GM11168 (cell line): ENCODE measurements around the gene IP6K1.

Source experiments
- in situ Hi-C: fragments of 300-500 bp; cut with MboI; formaldehyde crosslinking; loops from one replicate; pipeline ENCODE4 v1.12.0; 2022; ENCODE audit warnings: low sequenced_read_pairs; ENCODE audit not compliant: unreplicated experiment

IP6K1 gene

DNA sequence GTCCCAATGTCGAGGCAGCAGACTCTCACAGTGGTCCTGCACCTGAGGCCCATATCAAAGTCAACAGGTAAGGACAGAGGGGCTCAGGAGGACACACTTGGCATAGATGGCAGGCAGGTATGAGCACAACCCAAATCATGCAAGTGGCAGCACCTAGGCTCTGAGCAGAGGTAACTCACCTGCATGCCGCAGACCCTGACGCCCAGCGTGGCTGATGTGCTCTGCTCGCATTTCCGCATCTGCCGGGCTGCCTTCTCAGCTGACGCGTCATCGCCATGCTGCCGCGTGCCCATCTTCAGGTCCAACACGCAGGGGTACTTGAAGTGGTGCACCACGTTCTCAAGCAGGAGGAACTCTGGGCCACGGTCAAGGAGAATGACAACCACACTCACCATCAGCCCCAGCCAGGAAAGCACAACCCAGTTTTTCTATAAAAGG, 58.4 kb downstream of the IP6K1 start:
- in situ Hi-C loops: no loop called here

DNA sequence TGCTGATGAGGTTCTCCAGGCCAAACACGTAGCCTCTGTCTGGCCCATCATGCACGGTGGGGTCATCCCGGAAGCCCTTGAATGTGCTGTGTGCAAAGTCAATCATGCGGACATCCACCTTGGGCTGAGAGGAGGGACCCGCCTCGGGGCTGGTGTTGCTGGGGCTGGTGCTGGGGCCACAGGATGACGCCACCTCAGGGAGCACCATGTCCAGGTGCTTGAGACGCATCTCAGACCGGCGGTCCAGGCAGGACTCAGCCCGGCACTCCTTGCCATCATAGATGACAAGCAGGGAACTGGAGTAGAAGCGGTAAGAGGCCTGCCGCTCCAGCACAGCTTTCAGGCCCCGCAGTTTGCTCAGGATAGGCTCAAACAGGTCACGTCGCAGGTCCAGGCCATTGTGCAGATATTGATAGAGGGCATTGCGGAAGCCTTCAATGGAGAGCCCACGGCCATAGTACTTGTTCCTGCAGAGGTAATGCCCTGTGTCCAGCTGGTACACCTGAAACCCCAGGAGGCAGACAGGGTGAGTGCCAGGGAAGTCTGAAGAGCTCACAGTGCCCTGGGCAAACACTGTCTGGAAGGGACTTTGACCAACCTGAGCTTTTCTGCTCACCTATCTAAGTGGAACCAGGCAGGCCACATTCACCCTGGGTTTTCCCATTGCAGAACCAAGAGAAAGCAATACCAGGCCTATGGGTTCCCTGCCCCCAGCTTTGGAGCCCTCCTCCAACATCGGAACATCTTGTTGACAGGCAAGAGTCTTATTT, 59.0 kb downstream of the IP6K1 start:
- in situ Hi-C loops: no loop called here

DNA sequence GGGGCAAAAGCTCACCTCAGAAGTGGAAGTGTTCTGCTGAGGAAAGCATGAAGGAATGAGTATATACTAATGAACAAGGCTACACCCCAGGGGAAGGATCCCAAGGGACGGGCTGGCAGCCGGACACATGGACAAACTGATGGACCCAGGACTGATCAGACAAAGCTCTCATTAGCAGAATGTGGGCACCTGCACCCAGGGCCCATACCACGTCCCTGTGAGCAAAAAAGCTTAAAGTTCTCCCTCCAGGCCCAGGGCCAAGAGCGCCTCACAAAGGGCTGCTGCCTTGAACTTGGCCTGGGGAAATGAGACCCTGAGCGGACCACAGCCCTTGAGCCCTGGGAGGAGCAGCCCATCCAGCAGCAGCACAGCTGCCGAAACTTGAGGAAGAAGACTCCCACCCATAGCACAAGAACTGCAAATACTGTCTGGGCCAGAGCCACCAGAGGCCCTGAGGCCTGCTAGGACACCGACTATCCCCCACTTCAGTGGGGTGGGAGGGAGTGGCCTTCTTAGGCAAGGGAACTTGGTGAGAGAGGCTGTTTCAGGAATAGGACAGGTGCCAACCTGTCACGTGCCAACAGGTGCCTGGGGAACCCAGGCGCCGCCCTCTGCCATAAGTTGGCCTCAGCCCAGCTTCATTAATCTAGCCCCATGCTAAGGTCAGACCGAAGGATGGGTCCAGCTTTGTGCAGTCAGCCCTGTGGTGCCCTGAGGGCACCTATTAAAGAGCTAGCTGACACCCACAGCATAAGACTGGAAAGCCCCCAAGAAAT, 60.2 kb downstream of the IP6K1 start:
- in situ Hi-C loops: no loop called here

DNA sequence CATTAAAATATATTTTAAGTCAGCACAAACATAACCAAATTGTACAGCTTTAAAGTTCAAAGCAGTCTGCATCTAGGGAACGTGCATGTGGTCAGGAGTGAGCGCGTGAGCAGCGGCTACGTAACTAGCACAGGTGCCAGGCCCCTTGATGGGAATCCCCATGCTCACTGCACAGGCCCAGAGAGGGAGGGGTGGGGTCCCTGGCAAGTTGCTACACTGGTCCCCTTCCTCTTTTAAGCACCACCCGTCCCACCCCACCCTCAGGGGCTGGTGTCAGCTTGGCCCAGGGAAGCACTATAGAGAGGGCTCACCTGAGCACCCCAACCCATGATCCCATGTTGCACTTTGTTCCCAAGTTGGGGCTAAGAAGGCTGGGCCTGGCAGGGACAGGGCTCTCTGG, 61.8 kb downstream of the IP6K1 start:
- in situ Hi-C loops: no loop called here

DNA sequence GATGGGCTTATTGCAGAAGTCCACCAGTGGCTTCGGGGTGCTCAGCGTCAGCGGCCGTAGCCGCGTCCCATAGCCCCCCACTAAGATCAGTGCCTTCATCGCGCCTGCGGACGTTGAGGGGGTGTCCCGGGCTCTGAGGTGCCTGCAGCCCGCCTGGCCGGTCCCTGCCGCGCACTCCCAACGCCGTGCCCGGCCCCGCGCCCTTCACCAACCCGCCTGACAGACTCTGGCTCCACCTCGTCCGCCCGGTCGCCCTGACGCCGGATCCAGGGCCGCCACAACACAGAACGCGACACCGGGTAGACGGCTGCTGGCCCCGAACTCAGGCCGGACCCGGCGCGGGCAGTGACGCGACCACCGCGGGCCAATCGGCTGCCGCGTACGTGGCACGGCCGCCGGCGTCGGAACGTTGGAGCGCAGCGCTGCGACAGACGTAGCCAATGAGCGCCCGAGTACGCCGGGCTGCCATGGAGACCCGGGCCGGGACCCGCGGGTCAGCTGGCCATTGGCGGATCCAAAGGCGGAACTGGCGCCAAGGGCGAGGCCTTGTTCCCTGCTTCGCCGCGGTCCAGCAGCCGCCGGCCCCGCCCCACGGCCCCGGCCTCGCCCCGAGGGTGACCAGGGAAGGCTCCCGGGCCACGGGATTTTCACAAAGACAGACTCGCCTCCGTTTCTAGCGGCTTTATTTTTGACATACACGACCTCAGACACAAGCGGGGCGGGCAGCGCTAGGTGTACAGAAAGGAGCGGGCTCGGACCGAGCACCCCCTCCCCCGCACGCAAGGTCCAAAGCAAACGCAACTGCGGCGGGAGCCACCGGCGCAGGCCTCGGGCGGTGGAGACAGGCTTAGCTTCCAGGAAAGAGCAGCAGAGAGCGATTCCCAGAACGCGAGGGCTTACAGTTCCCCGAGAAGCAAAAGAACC, 62.5 kb downstream of the IP6K1 start, which contains the start of gene GMPPB:
TSS of gene GMPPB (minus strand) at position 324 of the 924 bp plus-strand sequence. CDS start at position 99, 225 bp downstream.
- in situ Hi-C loops: no loop called here

DNA sequence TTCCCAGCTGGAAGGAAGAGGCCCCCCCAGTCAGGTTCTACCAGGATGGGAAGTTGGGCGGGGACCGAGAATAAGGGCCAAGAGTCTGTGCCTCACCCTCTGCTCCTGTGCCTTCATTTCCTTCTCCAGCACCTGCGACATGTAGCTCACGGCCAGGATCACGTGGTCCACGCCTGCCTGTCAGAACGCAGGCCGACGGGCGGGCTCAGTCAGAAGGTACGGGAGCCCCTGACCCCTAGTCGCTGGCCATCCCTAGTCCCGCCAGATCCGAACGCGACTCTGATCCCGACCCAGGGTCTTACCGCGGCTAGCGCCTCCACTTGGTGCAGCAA, 63.1 kb downstream of the IP6K1 start:
- in situ Hi-C loops: no loop called here

DNA sequence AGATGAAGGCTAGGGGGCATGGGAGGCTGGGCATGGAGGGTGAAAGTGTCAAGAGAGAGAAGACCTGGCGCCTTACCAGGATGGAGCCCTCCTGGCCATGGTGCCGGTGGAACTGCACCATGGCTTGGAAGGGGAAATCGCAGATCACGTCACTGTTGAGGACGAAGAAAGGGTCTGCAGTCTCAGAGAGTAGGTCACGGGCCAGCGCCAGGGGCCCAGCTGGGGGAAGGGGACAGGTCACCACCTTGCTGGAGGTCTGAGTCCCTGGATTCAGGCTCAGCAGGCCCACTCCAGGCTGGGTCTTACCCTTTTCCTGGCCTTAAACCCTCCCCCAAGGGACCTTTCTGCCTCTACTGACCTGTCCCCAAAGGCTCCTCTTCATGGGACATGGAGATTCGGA, 63.4 kb downstream of the IP6K1 start:
- in situ Hi-C loops: no loop called here

DNA sequence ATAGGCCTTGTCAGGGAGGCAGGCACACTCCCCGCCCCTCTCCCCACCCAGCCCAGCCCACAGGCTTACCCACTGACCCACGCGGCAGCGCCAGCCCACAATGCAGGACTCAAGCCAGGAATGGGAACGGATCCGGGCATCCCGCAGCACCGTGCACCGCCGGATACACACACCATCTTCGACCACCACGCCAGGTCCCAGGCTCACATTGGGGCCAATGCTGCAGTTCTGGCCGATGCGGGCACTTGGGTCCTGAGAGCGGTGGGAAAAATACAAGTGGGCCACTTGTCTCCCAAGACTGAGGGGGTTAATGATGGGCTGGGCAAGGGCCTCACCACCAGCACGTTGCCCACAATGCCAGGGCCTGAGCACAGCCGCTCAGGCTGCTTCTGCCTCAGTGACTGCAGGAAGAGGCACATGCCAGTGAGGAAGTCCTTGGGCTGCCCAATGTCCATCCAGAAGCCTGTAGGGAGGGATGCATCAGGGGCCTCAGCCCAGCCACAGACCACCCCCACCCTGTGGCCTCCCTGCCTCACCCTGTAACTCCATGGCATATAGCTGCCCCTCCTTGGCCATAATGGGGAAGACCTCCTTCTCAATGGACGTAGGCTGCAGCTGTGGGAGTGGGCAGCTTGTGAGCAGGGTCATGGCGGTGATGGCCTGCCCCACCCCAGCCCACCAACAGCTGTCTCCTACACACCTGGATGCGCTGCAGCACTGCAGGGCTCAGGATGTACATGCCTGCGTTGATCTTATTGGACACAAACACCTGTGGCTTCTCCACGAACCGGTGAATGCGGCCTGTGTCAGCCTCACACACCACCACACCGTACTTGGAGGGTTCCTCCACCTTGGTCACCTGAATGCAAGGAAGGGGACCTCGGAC, 64.2 kb downstream of the IP6K1 start:
- in situ Hi-C loops: no loop called here

DNA sequence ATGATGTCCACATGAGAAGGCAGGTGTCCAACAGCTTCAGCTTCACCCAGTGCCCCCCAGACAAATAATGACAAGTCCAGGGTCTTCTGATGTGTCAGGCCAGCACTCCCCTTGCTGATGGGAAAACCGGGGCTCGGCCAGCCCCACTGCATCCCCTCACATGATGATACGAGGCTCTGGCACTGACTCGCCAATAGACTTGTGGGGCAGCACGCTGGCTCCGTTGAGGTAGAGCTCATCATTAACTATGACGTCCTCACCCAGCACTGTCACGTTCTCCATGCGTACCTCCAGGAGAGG, 64.8 kb downstream of the IP6K1 start:
- in situ Hi-C loops: no loop called here

DNA sequence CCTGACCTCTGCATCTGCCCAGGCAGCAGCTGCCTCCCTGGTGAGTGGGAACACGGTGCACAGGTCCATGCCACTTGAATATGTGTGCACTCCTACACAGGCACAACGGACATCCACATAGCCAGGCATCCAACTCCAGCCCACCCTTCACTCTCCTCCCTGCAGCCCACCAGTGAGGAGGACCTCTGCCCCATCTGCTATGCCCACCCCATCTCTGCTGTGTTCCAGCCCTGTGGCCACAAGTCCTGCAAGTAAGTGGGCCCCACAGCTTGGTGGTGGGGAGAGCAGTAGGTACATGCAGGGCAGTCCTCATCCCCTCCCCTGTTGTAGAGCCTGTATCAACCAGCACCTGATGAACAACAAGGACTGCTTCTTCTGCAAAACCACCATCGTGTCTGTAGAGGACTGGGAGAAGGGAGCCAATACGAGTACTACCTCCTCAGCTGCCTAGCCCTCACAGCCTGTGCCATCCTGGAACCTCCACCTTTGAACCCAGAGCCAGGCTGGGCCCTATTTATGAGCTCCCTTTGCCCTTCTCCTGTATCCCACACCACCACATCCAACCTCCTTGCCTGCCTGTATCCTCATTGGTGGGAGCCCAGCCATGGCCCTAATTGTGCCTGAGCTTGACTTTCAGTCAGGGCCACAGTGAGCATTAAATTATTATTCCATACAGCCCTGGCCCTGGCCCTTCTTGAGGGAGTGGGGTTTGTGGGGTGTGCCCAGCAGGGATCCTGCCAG, 65.3 kb downstream of the IP6K1 start:
- in situ Hi-C loops: no loop called here

DNA sequence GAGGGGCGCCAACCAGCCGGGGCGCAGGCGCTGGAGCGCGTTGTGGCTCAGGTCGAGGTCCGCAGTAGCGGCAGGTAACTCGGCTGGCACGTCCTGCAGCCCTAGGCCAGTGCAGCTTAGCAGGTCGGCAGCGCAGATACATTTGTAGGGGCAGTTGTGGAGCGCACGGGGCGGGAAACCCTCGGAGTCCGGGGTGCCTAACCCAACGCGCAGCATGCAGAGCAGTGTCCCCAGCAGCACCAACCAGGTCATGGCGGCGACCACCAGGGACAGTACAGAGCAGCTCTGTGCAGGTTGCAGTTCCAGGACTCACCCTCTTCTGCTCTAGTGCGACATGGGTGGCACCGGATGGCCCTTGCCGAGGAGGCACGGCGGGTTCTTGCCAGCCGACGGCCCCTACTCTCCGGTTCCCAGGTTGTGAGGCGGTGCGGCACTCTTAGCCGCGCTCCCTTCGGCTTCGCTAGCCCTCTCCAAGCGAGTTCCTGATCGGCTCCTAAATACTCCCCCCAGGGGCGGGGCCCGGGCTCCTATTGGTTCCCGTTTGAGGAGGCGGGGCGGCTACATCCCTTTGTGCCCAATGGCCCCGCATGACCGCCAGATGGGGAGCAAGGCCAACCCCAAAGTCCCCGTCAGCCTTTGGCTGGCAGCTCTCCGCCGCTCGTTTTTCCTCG, 67.0 kb downstream of the IP6K1 start, which contains the start of gene AMIGO3:
TSS of gene AMIGO3 (minus strand) at position 471 of the 671 bp plus-strand sequence. CDS start at position 252, 219 bp downstream.
- in situ Hi-C loops: no loop called here

DNA sequence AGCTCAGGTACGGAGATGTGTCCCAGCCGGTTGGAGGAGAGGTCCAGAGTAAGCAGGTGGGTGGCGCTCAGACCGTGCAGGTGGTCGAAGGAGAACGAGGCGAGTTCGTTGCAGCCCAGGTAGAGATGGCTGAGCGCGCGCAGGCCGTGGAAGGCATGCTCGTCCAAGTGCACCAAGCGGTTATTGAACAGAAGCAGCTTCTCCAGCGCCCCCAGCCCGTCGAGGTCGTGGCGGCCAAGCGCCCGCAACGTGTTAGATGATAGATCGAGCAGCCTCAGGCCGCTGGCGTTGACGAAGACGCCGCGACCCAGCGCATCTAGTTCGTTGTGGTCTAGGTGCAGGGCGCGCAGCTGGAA, 67.5 kb downstream of the IP6K1 start:
- in situ Hi-C loops: no loop called here

DNA sequence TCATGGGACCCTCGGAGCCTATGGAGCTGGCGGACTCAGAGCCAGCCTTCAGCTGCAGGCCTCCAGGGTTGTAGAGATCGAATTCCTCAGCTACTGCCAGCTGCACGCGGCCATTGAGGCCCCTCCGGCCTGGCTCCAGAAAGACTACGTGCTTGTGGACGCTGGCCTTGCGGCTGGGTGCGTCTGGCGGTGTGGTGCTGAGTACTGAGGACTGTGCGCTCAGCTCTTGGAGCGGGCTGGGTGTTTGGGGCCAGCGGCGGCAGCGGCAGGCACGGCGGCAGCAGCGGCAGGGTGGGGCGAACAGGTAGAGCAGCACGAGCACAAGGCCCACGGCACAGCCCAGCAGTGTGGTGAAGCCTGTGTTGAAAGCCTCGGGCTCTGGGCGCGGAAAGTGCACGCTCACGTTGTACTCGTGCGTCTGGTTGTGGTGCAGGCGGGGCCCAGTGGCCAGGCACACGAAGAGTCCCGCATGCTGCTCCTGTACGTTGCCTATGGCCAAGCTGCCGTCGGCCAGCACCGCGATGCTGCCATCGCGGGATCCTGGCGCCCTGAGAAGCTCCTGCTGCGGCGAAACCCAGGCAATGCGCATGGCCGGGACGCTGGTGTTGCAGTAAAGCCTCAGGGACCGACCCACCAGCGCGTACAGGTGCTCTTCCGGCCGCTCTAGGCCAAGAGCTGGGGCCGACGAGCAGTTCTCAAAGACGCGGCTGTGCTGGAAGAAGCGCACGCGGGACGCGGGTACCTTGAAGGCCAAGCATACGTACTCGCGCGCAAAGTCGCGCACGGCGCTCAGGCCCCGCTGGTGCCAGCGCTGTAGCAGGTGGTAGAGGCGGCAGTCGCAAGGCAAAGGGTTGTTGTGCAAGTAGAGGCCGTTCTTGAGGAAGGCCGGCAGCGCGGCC, 68.1 kb downstream of the IP6K1 start:
- in situ Hi-C loops: no loop called here

DNA sequence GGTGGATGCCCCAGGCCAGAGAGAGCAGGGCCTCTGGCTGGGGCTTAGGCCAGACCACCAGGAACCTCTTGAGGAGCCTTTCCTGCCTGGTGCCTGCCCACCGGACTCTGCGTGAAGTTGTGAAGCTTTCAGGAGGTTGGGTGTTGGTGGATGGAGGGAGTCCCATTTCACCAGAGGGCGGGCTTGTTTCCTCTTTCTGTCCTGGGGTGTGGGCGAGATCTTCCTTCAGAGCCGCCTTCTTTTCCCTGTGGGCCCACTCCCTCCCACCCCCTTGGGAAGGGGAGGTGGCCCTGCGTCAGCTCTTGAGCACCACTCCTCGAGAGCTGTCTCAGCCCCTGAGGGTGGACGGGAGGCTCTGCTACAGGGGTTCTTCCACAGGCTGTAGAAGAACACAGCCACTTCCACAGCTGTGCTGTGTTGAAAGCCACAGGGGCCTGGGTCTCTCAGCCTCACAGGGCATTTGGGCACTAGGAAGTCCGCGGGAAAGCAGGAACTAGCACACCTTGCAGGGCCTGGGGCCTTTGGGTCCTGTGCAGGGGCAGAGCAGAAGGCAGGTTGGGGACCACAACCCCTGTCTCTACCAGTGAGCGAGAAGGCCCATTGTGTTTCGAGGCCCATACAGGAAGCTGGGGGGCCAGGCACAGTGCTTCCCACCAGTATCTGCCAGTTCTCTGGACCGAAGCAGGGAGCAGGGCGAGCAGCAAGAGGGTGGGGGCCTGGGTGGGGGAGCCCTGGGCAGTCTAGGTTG, 69.0 kb downstream of the IP6K1 start:
- in situ Hi-C loops: no loop called here

DNA sequence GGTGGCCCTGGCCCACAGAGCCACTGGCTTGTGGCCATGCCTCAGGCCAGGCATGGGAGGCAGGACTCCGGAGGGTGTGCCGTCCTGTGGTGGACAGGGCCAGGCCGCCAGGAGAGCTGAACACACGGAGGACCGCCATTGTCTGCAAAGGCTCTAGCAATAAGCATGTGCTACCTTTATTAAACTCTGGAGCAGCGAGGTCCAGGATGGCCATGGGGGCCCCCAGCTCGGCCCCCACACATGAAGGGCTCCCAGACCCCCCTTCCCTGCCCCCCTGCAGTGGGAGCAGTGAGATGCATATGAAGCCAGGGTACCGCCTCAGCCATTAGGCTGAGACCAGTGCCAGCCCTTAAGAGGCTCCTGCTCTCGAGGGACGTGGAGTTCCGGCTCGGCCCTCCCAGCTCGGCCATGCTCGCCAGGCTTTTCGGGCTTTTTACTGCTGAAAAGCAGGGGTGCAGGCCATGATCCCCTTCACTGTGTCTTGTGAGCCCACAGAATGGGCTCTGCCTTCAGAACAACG, 69.6 kb downstream of the IP6K1 start:
- in situ Hi-C loops: no loop called here

DNA sequence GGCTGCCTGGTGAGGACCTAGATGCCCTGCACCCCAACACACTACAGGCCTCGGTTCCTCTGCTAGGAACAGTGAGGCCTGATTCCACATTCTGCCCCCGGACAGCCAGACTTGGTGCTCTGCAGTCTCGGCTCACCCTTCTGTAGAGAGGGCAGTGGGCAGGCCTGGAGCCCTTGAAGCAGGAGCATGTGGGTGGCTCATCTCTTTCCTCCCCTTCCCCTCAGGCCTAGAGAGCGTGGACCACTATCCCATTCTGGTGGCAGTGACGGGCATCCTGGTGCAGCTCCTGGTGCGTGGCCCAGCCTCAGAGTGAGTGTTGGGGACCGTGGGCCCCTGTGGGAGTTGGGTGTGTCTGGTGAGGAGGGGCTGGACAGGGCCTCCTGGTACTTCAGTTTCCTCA, 70.2 kb downstream of the IP6K1 start:
- in situ Hi-C loops: no loop called here

DNA sequence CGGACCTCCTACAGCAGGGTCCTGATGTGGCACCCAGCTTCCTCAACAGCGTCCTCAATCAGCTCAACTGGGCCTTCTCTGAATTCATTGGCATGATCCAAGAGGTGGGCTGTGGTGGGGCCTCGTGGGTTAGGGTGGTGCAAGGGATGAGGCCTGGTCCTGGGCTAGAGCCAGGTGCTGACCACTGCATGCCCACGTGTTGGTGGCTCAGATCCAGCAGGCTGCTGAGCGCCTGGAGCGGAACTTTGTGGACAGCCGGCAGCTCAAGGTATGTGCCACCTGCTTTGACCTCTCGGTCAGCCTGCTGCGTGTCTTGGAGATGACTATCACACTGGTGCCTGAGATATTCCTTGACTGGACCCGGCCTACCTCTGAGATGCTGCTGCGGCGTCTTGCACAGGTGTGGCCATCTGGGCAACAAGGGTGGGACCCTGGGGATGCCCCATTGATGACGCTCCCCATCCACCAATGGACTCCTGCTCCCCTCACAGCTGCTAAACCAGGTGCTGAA, 70.7 kb downstream of the IP6K1 start:
- in situ Hi-C loops: no loop called here
